SK-MEL-5 (cell line): ENCODE measurements around the gene SPOCD1. TPM values are rescaled to one million over a fixed set of nuclear protein-coding genes. Genes with fewer than 3 reads are reported as not detected.

ENCODE experiments used
- DNase-seq: peaks from one replicate; pipeline ENCODE4 v3.0.0-alpha.2; 2016; ENCODE audit warnings: low read depth, low spot score
- in situ Hi-C: cut with HindIII; loops from 2 replicates; pipeline ENCODE4 v1.10.0; 2016; ENCODE audit warnings: low sequenced_read_pairs, high pct_unique_total_duplicates, low pct_unique_long_range_greater_than_20kb
- polyA plus RNA-seq, 2 experiments: library from polyadenylated mRNA; depleted of rRNA; stranded (reverse); fragments of >200 nt; gene quantifications; 2 replicates each; pipeline ENCODE4 v1.2.3, GENCODE V29; 2015
- total RNA-seq: library from RNA; depleted of rRNA; stranded (reverse); fragments of >200 nt; shearing (Covaris generic); gene quantifications from 2 replicates; pipeline ENCODE4 v1.2.3, GENCODE V29; 2014; rRNA removed

Gene SPOCD1
- total RNA-seq = 1.4 and 1.5 TPM in 2 replicates
- polyA plus RNA-seq (2015; cell fraction: cytosol; rRNA removed) = 2.4 and 2.5 TPM in 2 replicates
- 17.6 and 20.8 TPM in 2 replicates for polyA plus RNA-seq (2015; cell fraction: nucleus; rRNA removed)

- in situ Hi-C loops = no loop called here
- DNase-seq = peak; percentile 88
These were observed at the start of gene SPOCD1 for GRCh38 chr1:31815752-31816500. TSS of gene SPOCD1 (minus strand) at chr1:31816022. CDS start at chr1:31815333, 689 bp downstream.

GRCh38 chr1:31862071-31862470 is 46.2 kb upstream of the SPOCD1 start:
- in situ Hi-C loops = no loop called here

GRCh38 chr1:31861346-31861745 is 45.5 kb upstream of the SPOCD1 start:
- in situ Hi-C loops = no loop called here
- no peak for DNase-seq

More at GRCh38 chr1:31862071-31862470, 46.2 kb upstream of the SPOCD1 start:
- no peak for DNase-seq

- in situ Hi-C loops = no loop called here
- no peak for DNase-seq
These were observed 44.8 kb upstream of the SPOCD1 start for GRCh38 chr1:31860581-31860980.

DNA sequence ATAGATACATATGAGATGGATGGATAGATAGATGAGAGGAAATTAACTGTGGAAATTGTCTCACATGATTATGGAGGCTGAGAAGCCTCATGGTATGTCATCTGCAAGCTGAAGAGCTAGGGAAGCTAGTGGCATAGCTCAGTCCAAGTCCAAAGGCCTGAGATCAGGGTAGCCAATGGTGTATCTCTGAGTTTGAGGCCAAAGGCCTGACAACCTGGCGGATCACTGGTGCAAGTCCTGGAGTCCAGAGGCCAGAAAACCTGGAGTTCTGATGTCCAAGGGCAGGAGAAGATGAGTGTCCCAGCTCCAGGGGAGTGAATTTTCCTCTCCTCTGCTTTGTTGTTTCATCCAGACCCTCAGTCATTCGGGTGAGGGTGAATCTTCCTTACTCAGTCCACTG is 43.9 kb upstream of the SPOCD1 start:
- in situ Hi-C loops = no loop called here
- DNase-seq = no peak

GRCh38 chr1:31859044-31859443 is 43.2 kb upstream of the SPOCD1 start:
- DNase-seq = no peak
- in situ Hi-C loops = no loop called here

DNA sequence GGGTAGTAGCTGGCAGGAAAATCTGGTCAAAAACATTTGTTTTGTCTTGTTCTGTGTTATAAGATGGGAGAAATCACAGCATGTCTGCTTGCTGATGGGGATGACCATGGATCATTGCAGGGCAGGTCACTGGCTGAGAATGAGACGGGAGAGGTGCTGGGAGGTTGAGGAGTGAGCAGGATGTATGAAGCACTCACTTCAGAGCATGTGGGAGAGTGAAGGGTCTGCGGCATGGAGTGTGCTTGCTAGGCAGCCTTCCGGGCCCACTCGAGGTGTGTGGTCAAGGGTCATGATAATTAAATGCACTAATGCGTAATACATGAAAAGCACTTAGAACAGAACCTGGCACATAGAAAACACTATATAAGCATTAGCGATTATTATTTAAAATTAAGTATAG is 42.0 kb upstream of the SPOCD1 start:
- no peak for DNase-seq
- in situ Hi-C loops = no loop called here

- in situ Hi-C loops = no loop called here
- DNase-seq = no peak
These were observed 40.3 kb upstream of the SPOCD1 start for GRCh38 chr1:31856140-31856539.

DNA sequence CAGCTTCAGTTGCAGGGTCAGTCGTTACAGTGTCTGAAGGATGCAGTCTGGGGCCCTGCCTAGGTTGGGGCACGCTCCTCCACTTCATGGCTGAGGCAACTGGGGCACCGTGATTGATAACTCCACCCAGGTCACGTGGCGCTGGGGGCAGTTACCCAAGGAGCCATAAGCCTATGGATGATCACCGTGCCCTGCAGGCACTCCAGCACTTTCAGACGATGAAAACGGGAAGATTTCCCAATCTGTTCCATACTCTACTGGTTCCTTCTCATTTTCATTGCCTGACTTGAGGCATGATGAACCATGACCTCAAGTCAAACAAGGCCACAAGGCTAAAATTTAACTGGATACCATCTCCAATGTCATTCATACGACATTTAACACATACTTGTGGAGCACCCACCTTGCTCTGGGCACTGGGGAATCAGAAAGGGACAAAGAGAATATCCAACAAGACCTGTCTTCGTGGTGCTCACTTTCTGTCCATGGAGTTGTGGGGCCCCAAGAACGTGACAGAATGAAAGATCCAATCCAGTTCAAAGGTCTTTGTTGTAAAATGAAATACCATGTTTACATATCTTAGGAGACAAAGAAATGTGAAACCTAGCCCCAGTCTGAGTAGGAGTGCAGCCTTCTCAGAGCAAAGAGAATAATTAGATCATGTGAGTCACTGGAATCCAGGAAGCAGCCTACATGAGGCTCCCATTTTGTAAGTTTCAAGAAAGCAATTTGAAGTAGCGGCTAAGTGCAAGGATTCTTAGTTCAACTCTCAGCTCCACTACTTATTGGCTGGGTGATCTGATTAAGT is 39.4 kb upstream of the SPOCD1 start:
- in situ Hi-C loops = no loop called here

GRCh38 chr1:31849653-31850052 is 33.8 kb upstream of the SPOCD1 start:
- in situ Hi-C loops = no loop called here
- DNase-seq = no peak

More for the DNA sequence above, 39.4 kb upstream of the SPOCD1 start:
- no peak for DNase-seq

DNA sequence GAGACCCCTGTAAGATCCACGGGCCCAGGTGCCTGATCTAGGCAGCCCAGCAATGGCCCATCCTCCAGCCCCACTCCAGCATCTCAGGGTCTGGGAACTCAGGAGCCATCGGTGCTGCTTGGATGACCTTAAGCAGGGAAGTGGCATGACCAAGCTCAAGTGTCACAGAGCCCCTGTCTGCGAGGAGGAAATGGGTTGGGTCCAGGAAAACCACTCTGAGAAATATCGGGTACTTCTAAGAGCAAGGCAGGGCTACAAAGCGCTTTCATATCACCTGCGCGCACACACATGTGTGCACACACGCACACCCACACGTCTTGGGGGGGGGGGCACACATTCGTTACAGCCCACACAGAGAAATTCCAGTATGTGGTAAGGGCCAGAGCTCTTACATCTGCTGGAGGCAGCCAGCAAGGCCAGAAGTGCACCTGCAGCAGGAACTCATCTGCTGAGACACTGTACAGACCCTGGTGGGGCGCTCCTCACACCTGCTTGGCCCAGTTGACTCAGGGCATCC is 32.6 kb upstream of the SPOCD1 start:
- in situ Hi-C loops = no loop called here
- no peak for DNase-seq

- in situ Hi-C loops = no loop called here
- DNase-seq = no peak
These were observed 30.7 kb upstream of the SPOCD1 start for GRCh38 chr1:31846484-31846883.

- DNase-seq = no peak
- in situ Hi-C loops = no loop called here
These were observed 27.7 kb upstream of the SPOCD1 start for GRCh38 chr1:31843506-31843905.

GRCh38 chr1:31839662-31840343 is 24.0 kb upstream of the SPOCD1 start:
- no peak for DNase-seq
- in situ Hi-C loops = no loop called here

DNA sequence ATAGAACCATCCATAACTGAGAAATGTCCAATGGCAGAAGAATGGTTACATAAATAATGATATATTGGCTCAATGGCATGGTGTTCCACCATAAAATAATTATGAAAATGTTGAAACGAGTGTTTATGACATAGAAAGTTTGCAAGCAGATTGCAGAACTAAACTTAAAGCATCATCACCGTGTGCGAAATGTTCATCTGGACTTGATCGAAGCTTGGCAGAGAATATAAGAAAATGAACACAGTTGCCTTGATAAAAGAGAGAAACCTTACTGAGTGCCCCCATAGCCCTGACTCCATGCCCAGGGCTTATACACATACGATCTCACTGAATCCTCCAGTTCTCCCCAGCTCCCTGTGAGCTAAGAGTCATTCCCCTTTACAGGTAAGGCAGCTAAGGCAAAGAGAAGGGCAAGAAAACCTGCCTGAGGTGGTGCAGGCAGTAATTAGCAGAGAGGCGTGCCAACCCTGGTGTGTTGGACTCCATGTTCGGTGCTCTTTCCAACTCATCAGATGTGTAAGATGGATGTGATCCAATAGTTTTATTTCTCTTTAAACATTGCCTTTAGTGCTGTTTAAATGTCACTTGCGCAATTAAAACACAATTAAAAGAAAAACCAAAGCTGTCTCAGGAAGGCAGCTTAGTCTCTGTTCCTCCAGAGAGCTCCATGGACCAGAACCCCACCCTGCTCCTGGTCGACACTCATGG is 21.8 kb upstream of the SPOCD1 start:
- no peak for DNase-seq
- in situ Hi-C loops = no loop called here

- DNase-seq = no peak
- in situ Hi-C loops = no loop called here
These were observed 20.8 kb upstream of the SPOCD1 start for GRCh38 chr1:31836638-31837037.

- in situ Hi-C loops = no loop called here
- no peak for DNase-seq
These were observed 19.6 kb upstream of the SPOCD1 start for GRCh38 chr1:31835415-31835814.
